IMR-90 (cell line): ENCODE results near the gene ALOX5AP. TPM values are rescaled to one million over a fixed set of nuclear protein-coding genes. Genes with fewer than 3 reads are reported as not detected.

Experiments used
- ATAC-seq: fragments of 200-7000 bp; cut with Tn5 transposase; 2 replicates; pipeline ENCODE4 v1.9.1; 2020; ENCODE audit warnings: low read depth, mild to moderate bottlenecking, moderate library complexity
- BruUV-seq: library from RNA; stranded (reverse); fragments of 400-500 nt; replicated peaks from 2 replicates; lab custom pipeline; 2021; lab: Mats Ljungman, UMichigan
- CTCF ChIA-PET: fragments of 300-600 bp; formaldehyde crosslinking; extraction: SDS; loops from one replicate; lab custom pipeline; 2021; ENCODE audit warnings: antibody characterized with exemption; lab: Yijun Ruan, JAX
- POLR2A ChIA-PET: fragments of 300-600 bp; sonication (Branson Sonifier 250); formaldehyde crosslinking; loops from one replicate; lab custom pipeline; 2022; ENCODE audit warnings: antibody characterized with exemption; ENCODE audit not compliant: unreplicated experiment; lab: Charles Lee
- DNase-seq: peaks from one replicate; pipeline ENCODE4 v3.0.0; 2013
- H2AFZ ChIP-seq: replicated peaks from 2 replicates; pipeline ENCODE3; 2013; ENCODE audit warnings: low read length, mild to moderate bottlenecking; ENCODE audit not compliant: poor library complexity
- H2AK5ac ChIP-seq: 2 replicates; pipeline ENCODE4 v1.6.1; 2013; ENCODE audit warnings: low read depth, low read length, inconsistent platforms
- H2AK9ac ChIP-seq: replicated peaks from 2 replicates; pipeline ENCODE3; 2013; ENCODE audit warnings: mild to moderate bottlenecking, low read depth, low read length, moderate library complexity; ENCODE audit not compliant: poor library complexity
- H2BK120ac ChIP-seq: 2 replicates; pipeline ENCODE4 v1.6.1; 2013; ENCODE audit warnings: low read depth, low read length, inconsistent platforms
- H2BK15ac ChIP-seq: 3 replicates; pipeline ENCODE4 v1.6.1; 2013; ENCODE audit warnings: low read depth, low read length, inconsistent platforms
- H2BK20ac ChIP-seq: 2 replicates; pipeline ENCODE4 v1.6.1; 2013; ENCODE audit warnings: low read depth, mild to moderate bottlenecking, inconsistent platforms, low read length, moderate library complexity
- H2BK5ac ChIP-seq: 2 replicates; pipeline ENCODE4 v1.6.1; 2013; ENCODE audit warnings: mild to moderate bottlenecking, low read depth, low read length, inconsistent platforms; ENCODE audit not compliant: poor library complexity, severe bottlenecking
- H3K14ac ChIP-seq: replicated peaks from 2 replicates; pipeline ENCODE4 v1.6.1; 2013; ENCODE audit warnings: low read depth, low read length, inconsistent platforms
- H3K18ac ChIP-seq: 2 replicates; pipeline ENCODE4 v1.6.1; 2013; ENCODE audit warnings: low read depth, low read length, control low read depth
- H3K23ac ChIP-seq: 2 replicates; pipeline ENCODE4 v1.6.1; 2013; ENCODE audit warnings: low read depth, low read length, inconsistent platforms
- H3K27ac ChIP-seq: 2 replicates; pipeline ENCODE4 v1.5.1; 2013; ENCODE audit warnings: mild to moderate bottlenecking, control low read depth, low read length; ENCODE audit not compliant: insufficient read depth
- H3K27me3 ChIP-seq: 2 replicates; pipeline ENCODE4 v1.6.1; 2013; ENCODE audit warnings: low read length; ENCODE audit not compliant: control insufficient read depth, insufficient read depth
- H3K36me3 ChIP-seq: 2 replicates; pipeline ENCODE4 v1.6.1; 2013; ENCODE audit warnings: low read length, mixed read lengths; ENCODE audit not compliant: control insufficient read depth, insufficient read depth
- H3K4ac ChIP-seq: 2 replicates; pipeline ENCODE4 v1.6.1; 2013; ENCODE audit warnings: low read depth, low read length, inconsistent platforms
- H3K4me1 ChIP-seq: 2 replicates; pipeline ENCODE4 v1.6.1; 2013; ENCODE audit warnings: low read length, mixed read lengths; ENCODE audit not compliant: control insufficient read depth, insufficient read depth
- H3K4me2 ChIP-seq: 2 replicates; pipeline ENCODE4 v1.6.1; 2013; ENCODE audit warnings: low read depth, mild to moderate bottlenecking, control low read depth, low read length, moderate library complexity
- H3K4me3 ChIP-seq: 2 replicates; pipeline ENCODE4 v1.5.1; 2013; ENCODE audit warnings: low read depth, mild to moderate bottlenecking, control low read depth, low read length, moderate library complexity; ENCODE audit not compliant: insufficient read depth
- H3K56ac ChIP-seq: 2 replicates; pipeline ENCODE4 v1.6.1; 2013; ENCODE audit warnings: low read length, inconsistent platforms; ENCODE audit not compliant: insufficient read depth; ENCODE audit errors: extremely low read depth
- H3K79me1 ChIP-seq, 2 experiments: 2 replicates each; pipeline ENCODE4 v1.6.1; 2013; ENCODE audit warnings: low read length in 2 of 2, inconsistent platforms in 1 of 2, low read depth in 1 of 2
- H3K9ac ChIP-seq: 2 replicates; pipeline ENCODE4 v1.6.1; 2013; ENCODE audit warnings: low read depth, low read length, control low read depth
- H3K9me1 ChIP-seq: 2 replicates; pipeline ENCODE4 v1.6.1; 2013; ENCODE audit warnings: low read length, inconsistent platforms; ENCODE audit not compliant: insufficient read depth
- H3K9me3 ChIP-seq: 2 replicates; pipeline ENCODE4 v1.6.1; 2013; ENCODE audit warnings: low read length; ENCODE audit not compliant: control insufficient read depth, insufficient read depth
- H4K20me1 ChIP-seq: 2 replicates; pipeline ENCODE4 v1.6.1; 2013; ENCODE audit warnings: low read length, inconsistent platforms; ENCODE audit not compliant: insufficient read depth
- H4K5ac ChIP-seq: 2 replicates; pipeline ENCODE4 v1.6.1; 2013; ENCODE audit warnings: mild to moderate bottlenecking, low read depth, low read length, control low read depth
- H4K8ac ChIP-seq, 2 experiments: 2 replicates each; pipeline ENCODE4 v1.6.1; 2013; ENCODE audit warnings: low read depth in 2 of 2, low read length in 2 of 2, control low read depth in 1 of 2, inconsistent platforms in 1 of 2
- H4K91ac ChIP-seq: 2 replicates; pipeline ENCODE4 v1.6.1; 2013; ENCODE audit warnings: low read depth, low read length, inconsistent platforms; ENCODE audit not compliant: insufficient read depth
- BHLHE40 ChIP-seq: fragments of 150-350 bp; IDR thresholded peaks from 2 replicates; pipeline ENCODE4 v1.6.1; 2016; ENCODE audit warnings: mild to moderate bottlenecking, low read depth, low read length
- CEBPB ChIP-seq: IDR thresholded peaks from 2 replicates; pipeline ENCODE4 v1.6.1; 2012; ENCODE audit warnings: low read depth, low read length, improper control_type of control experiment
- CHD1 ChIP-seq: IDR thresholded peaks from 2 replicates; pipeline ENCODE4 v1.6.1; 2012; ENCODE audit warnings: low read depth, low read length, improper control_type of control experiment
- CTCF ChIP-seq: conservative IDR thresholded peaks from 2 replicates; pipeline ENCODE4 v1.5.1; 2012; ENCODE audit warnings: mild to moderate bottlenecking, low read depth, low read length, improper control_type of control experiment
- FOS ChIP-seq: fragments of 150-350 bp; IDR thresholded peaks from 2 replicates; pipeline ENCODE4 v1.6.1; 2016; ENCODE audit warnings: low read depth, low read length
- MAFK ChIP-seq: IDR thresholded peaks from 2 replicates; pipeline ENCODE4 v1.6.1; 2012; ENCODE audit warnings: low read depth, low read length, improper control_type of control experiment
- MAZ ChIP-seq: IDR thresholded peaks from 2 replicates; pipeline ENCODE4 v1.6.1; 2012; ENCODE audit warnings: low read depth, mild to moderate bottlenecking, low read length, improper control_type of control experiment, moderate library complexity, borderline replicate concordance
- MXI1 ChIP-seq: IDR thresholded peaks from 2 replicates; pipeline ENCODE4 v1.6.1; 2012; ENCODE audit warnings: low read depth, mild to moderate bottlenecking, low read length, moderate library complexity, borderline replicate concordance
- NFE2L2 ChIP-seq: fragments of 150-350 bp; IDR thresholded peaks from 2 replicates; pipeline ENCODE4 v1.6.1; 2016; ENCODE audit warnings: low read depth, mild to moderate bottlenecking, low read length
- POLR2A ChIP-seq: IDR thresholded peaks from 2 replicates; pipeline ENCODE4 v1.6.1; 2012; ENCODE audit warnings: mild to moderate bottlenecking, low read depth, low read length
- RCOR1 ChIP-seq: IDR thresholded peaks from 2 replicates; pipeline ENCODE4 v1.6.1; 2012; ENCODE audit warnings: mild to moderate bottlenecking, low read length, improper control_type of control experiment; ENCODE audit not compliant: insufficient replicate concordance
- RFX5 ChIP-seq: IDR thresholded peaks from 2 replicates; pipeline ENCODE4 v1.8.0; 2012; ENCODE audit warnings: low read depth, mild to moderate bottlenecking, low read length, moderate library complexity
- WGBS, 2 experiments: methylation state at CpG; one replicate each; pipeline versions ENCODE4 v1.1.5 to v1.1.7; 2013; ENCODE audit warnings: missing lambda C conversion rate in 2 of 2; ENCODE audit not compliant: insufficient read length in 1 of 2; ENCODE audit errors: extremely low coverage in 2 of 2; 5-methylcytosine and 5-hydroxymethylcytosine counted together
- dilution Hi-C: fragments of 300-500 bp; cut with HindIII; formaldehyde crosslinking; loops from one replicate; pipeline ENCODE4 v1.14.3; 2018; ENCODE audit warnings: low sequenced_read_pairs; ENCODE audit not compliant: unreplicated experiment
- in situ Hi-C: fragments of 300-500 bp; cut with MboI; formaldehyde crosslinking; loops from 3 replicates; pipeline ENCODE4 v1.14.3; 2019; ENCODE audit warnings: low sequenced_read_pairs, inconsistent platforms, mixed read lengths
- intact Hi-C: fragments of 100-400 bp; cut with micrococcal nuclease; formaldehyde crosslinking; loops from 2 replicates; pipeline ENCODE4 v1.10.0; 2022
- polyA plus RNA-seq, 3 experiments: library from polyadenylated mRNA; depleted of rRNA; stranded (reverse); fragments of >200 nt; gene quantifications; 2 replicates each; pipeline ENCODE4 v1.2.3, GENCODE V29; 2012; ENCODE audit warnings: low replicate concordance in 1 of 3
- total RNA-seq: library from RNA; depleted of rRNA; stranded (reverse); fragments of >200 nt; gene quantifications from 2 replicates; pipeline ENCODE4 v1.2.3, GENCODE V29; 2012
- TF ChIP-seq, protein P1 (sequence below): fragments of 150-350 bp; IDR thresholded peaks from 2 replicates; pipeline ENCODE4 v1.6.1; 2017; ENCODE audit warnings: mild to moderate bottlenecking, antibody characterized with exemption, low read length, low read depth
- TF ChIP-seq, protein P2 (sequence below): fragments of 150-350 bp; IDR thresholded peaks from 2 replicates; pipeline ENCODE4 v1.6.1; 2016; ENCODE audit warnings: low read depth, mild to moderate bottlenecking, low read length, moderate library complexity, borderline replicate concordance

Gene ALOX5AP
- total and polyA plus RNA-seq, 2 of the 4 experiments (the other 2 are of a cell fraction) = 0.62 TPM; not detected in 1

GRCh38 chr13:30729801-30730200 is 5.5 kb upstream of the ALOX5AP start:
- no peak overlapping the region for H2AK5ac ChIP-seq
- H2AK9ac ChIP-seq = no peak overlapping the region
- CTCF ChIA-PET = no interaction called here
- H4K8ac ChIP-seq = no peak overlapping the region
- 80% methylated on average over 1 of the region's 8 CpGs; no CpG with 5 or more reads in 1 of the 2 experiments for WGBS, 2 experiments
- no peaks in the 10 kb centered on the region for H4K20me1 ChIP-seq
- no peak overlapping the region for H3K56ac ChIP-seq
- in situ Hi-C loops = no loop called here
- H3K18ac ChIP-seq = no peak overlapping the region
- no peak for DNase-seq
- no peaks in the 10 kb centered on the region for H3K36me3 ChIP-seq
- no peak overlapping the region for H3K4ac ChIP-seq
- no peaks in the 10 kb centered on the region for H3K9me3 ChIP-seq
- H3K23ac ChIP-seq = no peak overlapping the region
- TF ChIP-seq MXI1 (no peak), CEBPB (no peak), RFX5 (no peak), CHD1 (no peak), MAFK (no peak), FOS (no peak), RCOR1 (no peak), CTCF (no peak), MAZ (no peak), BHLHE40 (no peak), NFE2L2 (no peak), POLR2A (no peak)
- TF ChIP-seq, protein P1, sequence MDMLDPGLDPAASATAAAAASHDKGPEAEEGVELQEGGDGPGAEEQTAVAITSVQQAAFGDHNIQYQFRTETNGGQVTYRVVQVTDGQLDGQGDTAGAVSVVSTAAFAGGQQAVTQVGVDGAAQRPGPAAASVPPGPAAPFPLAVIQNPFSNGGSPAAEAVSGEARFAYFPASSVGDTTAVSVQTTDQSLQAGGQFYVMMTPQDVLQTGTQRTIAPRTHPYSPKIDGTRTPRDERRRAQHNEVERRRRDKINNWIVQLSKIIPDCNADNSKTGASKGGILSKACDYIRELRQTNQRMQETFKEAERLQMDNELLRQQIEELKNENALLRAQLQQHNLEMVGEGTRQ = no peak
- TF ChIP-seq, protein P2, sequence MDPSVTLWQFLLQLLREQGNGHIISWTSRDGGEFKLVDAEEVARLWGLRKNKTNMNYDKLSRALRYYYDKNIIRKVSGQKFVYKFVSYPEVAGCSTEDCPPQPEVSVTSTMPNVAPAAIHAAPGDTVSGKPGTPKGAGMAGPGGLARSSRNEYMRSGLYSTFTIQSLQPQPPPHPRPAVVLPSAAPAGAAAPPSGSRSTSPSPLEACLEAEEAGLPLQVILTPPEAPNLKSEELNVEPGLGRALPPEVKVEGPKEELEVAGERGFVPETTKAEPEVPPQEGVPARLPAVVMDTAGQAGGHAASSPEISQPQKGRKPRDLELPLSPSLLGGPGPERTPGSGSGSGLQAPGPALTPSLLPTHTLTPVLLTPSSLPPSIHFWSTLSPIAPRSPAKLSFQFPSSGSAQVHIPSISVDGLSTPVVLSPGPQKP = no peak
- no peak overlapping the region for H2AFZ ChIP-seq
- H2BK120ac ChIP-seq = no peak overlapping the region
- BruUV-seq = no TSS peak
- no peak overlapping the region for H3K4me2 ChIP-seq
- ATAC-seq = no peak
- H3K79me1 ChIP-seq = no peaks in the 10 kb centered on the region
- H3K14ac ChIP-seq = no peak overlapping the region
- no peak overlapping the region for H2BK20ac ChIP-seq
- H2BK15ac ChIP-seq = no peak overlapping the region
- intact Hi-C loops = no loop called here
- H3K9ac ChIP-seq = no peak overlapping the region
- peaks cover 4% of the 10 kb centered on the region for H3K4me1 ChIP-seq
- dilution Hi-C loops = no loop called here
- H4K91ac ChIP-seq = no peak overlapping the region
- H3K27me3 ChIP-seq = no peaks in the 10 kb centered on the region; the same call in 1 of the 2 replicates
- H3K4me3 ChIP-seq = no peak overlapping the region
- POLR2A ChIA-PET = no interaction called here
- no peak overlapping the region for H4K5ac ChIP-seq
- H2BK5ac ChIP-seq = no peak overlapping the region
- no peak overlapping the region for H3K27ac ChIP-seq
- H3K9me1 ChIP-seq = peaks cover 5% of the 10 kb centered on the region; the same call in 1 of the 2 replicates
